IMR-90 (cell line): Measurements from ENCODE around the gene FAM89B. TPM values are rescaled to one million over a fixed set of nuclear protein-coding genes. Genes with fewer than 3 reads are reported as not detected.

Experiments
- ATAC-seq: fragments of 200-7000 bp; cut with Tn5 transposase; 2 replicates; pipeline ENCODE4 v1.9.1; 2020; ENCODE audit warnings: low read depth, mild to moderate bottlenecking, moderate library complexity
- BruUV-seq: library from RNA; stranded (reverse); fragments of 400-500 nt; replicated peaks from 2 replicates; lab custom pipeline; 2021; lab: Mats Ljungman, UMichigan
- CTCF ChIA-PET: fragments of 300-600 bp; formaldehyde crosslinking; extraction: SDS; loops from one replicate; lab custom pipeline; 2021; ENCODE audit warnings: antibody characterized with exemption; lab: Yijun Ruan, JAX
- POLR2A ChIA-PET: fragments of 300-600 bp; sonication (Branson Sonifier 250); formaldehyde crosslinking; loops from one replicate; lab custom pipeline; 2022; ENCODE audit warnings: antibody characterized with exemption; ENCODE audit not compliant: unreplicated experiment; lab: Charles Lee
- DNase-seq: peaks from one replicate; pipeline ENCODE4 v3.0.0; 2013
- H2AFZ ChIP-seq: replicated peaks from 2 replicates; pipeline ENCODE3; 2013; ENCODE audit warnings: low read length, mild to moderate bottlenecking; ENCODE audit not compliant: poor library complexity
- H2AK5ac ChIP-seq: 2 replicates; pipeline ENCODE4 v1.6.1; 2013; ENCODE audit warnings: low read depth, low read length, inconsistent platforms
- H2AK9ac ChIP-seq: replicated peaks from 2 replicates; pipeline ENCODE3; 2013; ENCODE audit warnings: mild to moderate bottlenecking, low read depth, low read length, moderate library complexity; ENCODE audit not compliant: poor library complexity
- H2BK120ac ChIP-seq: 2 replicates; pipeline ENCODE4 v1.6.1; 2013; ENCODE audit warnings: low read depth, low read length, inconsistent platforms
- H2BK15ac ChIP-seq: 3 replicates; pipeline ENCODE4 v1.6.1; 2013; ENCODE audit warnings: low read depth, low read length, inconsistent platforms
- H2BK20ac ChIP-seq: 2 replicates; pipeline ENCODE4 v1.6.1; 2013; ENCODE audit warnings: low read depth, mild to moderate bottlenecking, inconsistent platforms, low read length, moderate library complexity
- H2BK5ac ChIP-seq: 2 replicates; pipeline ENCODE4 v1.6.1; 2013; ENCODE audit warnings: mild to moderate bottlenecking, low read depth, low read length, inconsistent platforms; ENCODE audit not compliant: poor library complexity, severe bottlenecking
- H3K14ac ChIP-seq: replicated peaks from 2 replicates; pipeline ENCODE4 v1.6.1; 2013; ENCODE audit warnings: low read depth, low read length, inconsistent platforms
- H3K18ac ChIP-seq: 2 replicates; pipeline ENCODE4 v1.6.1; 2013; ENCODE audit warnings: low read depth, low read length, control low read depth
- H3K23ac ChIP-seq: 2 replicates; pipeline ENCODE4 v1.6.1; 2013; ENCODE audit warnings: low read depth, low read length, inconsistent platforms
- H3K27ac ChIP-seq: 2 replicates; pipeline ENCODE4 v1.5.1; 2013; ENCODE audit warnings: mild to moderate bottlenecking, control low read depth, low read length; ENCODE audit not compliant: insufficient read depth
- H3K27me3 ChIP-seq: 2 replicates; pipeline ENCODE4 v1.6.1; 2013; ENCODE audit warnings: low read length; ENCODE audit not compliant: control insufficient read depth, insufficient read depth
- H3K36me3 ChIP-seq: 2 replicates; pipeline ENCODE4 v1.6.1; 2013; ENCODE audit warnings: low read length, mixed read lengths; ENCODE audit not compliant: control insufficient read depth, insufficient read depth
- H3K4ac ChIP-seq: 2 replicates; pipeline ENCODE4 v1.6.1; 2013; ENCODE audit warnings: low read depth, low read length, inconsistent platforms
- H3K4me1 ChIP-seq: 2 replicates; pipeline ENCODE4 v1.6.1; 2013; ENCODE audit warnings: low read length, mixed read lengths; ENCODE audit not compliant: control insufficient read depth, insufficient read depth
- H3K4me2 ChIP-seq: 2 replicates; pipeline ENCODE4 v1.6.1; 2013; ENCODE audit warnings: low read depth, mild to moderate bottlenecking, control low read depth, low read length, moderate library complexity
- H3K4me3 ChIP-seq: 2 replicates; pipeline ENCODE4 v1.5.1; 2013; ENCODE audit warnings: low read depth, mild to moderate bottlenecking, control low read depth, low read length, moderate library complexity; ENCODE audit not compliant: insufficient read depth
- H3K56ac ChIP-seq: 2 replicates; pipeline ENCODE4 v1.6.1; 2013; ENCODE audit warnings: low read length, inconsistent platforms; ENCODE audit not compliant: insufficient read depth; ENCODE audit errors: extremely low read depth
- H3K79me1 ChIP-seq, 2 experiments: 2 replicates each; pipeline ENCODE4 v1.6.1; 2013; ENCODE audit warnings: low read length in 2 of 2, inconsistent platforms in 1 of 2, low read depth in 1 of 2
- H3K9ac ChIP-seq: 2 replicates; pipeline ENCODE4 v1.6.1; 2013; ENCODE audit warnings: low read depth, low read length, control low read depth
- H3K9me1 ChIP-seq: 2 replicates; pipeline ENCODE4 v1.6.1; 2013; ENCODE audit warnings: low read length, inconsistent platforms; ENCODE audit not compliant: insufficient read depth
- H3K9me3 ChIP-seq: 2 replicates; pipeline ENCODE4 v1.6.1; 2013; ENCODE audit warnings: low read length; ENCODE audit not compliant: control insufficient read depth, insufficient read depth
- H4K20me1 ChIP-seq: 2 replicates; pipeline ENCODE4 v1.6.1; 2013; ENCODE audit warnings: low read length, inconsistent platforms; ENCODE audit not compliant: insufficient read depth
- H4K5ac ChIP-seq: 2 replicates; pipeline ENCODE4 v1.6.1; 2013; ENCODE audit warnings: mild to moderate bottlenecking, low read depth, low read length, control low read depth
- H4K8ac ChIP-seq, 2 experiments: 2 replicates each; pipeline ENCODE4 v1.6.1; 2013; ENCODE audit warnings: low read depth in 2 of 2, low read length in 2 of 2, control low read depth in 1 of 2, inconsistent platforms in 1 of 2
- H4K91ac ChIP-seq: 2 replicates; pipeline ENCODE4 v1.6.1; 2013; ENCODE audit warnings: low read depth, low read length, inconsistent platforms; ENCODE audit not compliant: insufficient read depth
- BHLHE40 ChIP-seq: fragments of 150-350 bp; IDR thresholded peaks from 2 replicates; pipeline ENCODE4 v1.6.1; 2016; ENCODE audit warnings: mild to moderate bottlenecking, low read depth, low read length
- CEBPB ChIP-seq: IDR thresholded peaks from 2 replicates; pipeline ENCODE4 v1.6.1; 2012; ENCODE audit warnings: low read depth, low read length, improper control_type of control experiment
- CHD1 ChIP-seq: IDR thresholded peaks from 2 replicates; pipeline ENCODE4 v1.6.1; 2012; ENCODE audit warnings: low read depth, low read length, improper control_type of control experiment
- CTCF ChIP-seq: conservative IDR thresholded peaks from 2 replicates; pipeline ENCODE4 v1.5.1; 2012; ENCODE audit warnings: mild to moderate bottlenecking, low read depth, low read length, improper control_type of control experiment
- ELK1 ChIP-seq: fragments of 150-350 bp; IDR thresholded peaks from 2 replicates; pipeline ENCODE4 v1.6.1; 2016; ENCODE audit warnings: low read depth, mild to moderate bottlenecking, low read length, moderate library complexity, borderline replicate concordance
- FOS ChIP-seq: fragments of 150-350 bp; IDR thresholded peaks from 2 replicates; pipeline ENCODE4 v1.6.1; 2016; ENCODE audit warnings: low read depth, low read length
- MAFK ChIP-seq: IDR thresholded peaks from 2 replicates; pipeline ENCODE4 v1.6.1; 2012; ENCODE audit warnings: low read depth, low read length, improper control_type of control experiment
- MAZ ChIP-seq: IDR thresholded peaks from 2 replicates; pipeline ENCODE4 v1.6.1; 2012; ENCODE audit warnings: low read depth, mild to moderate bottlenecking, low read length, improper control_type of control experiment, moderate library complexity, borderline replicate concordance
- MXI1 ChIP-seq: IDR thresholded peaks from 2 replicates; pipeline ENCODE4 v1.6.1; 2012; ENCODE audit warnings: low read depth, mild to moderate bottlenecking, low read length, moderate library complexity, borderline replicate concordance
- NFE2L2 ChIP-seq: fragments of 150-350 bp; IDR thresholded peaks from 2 replicates; pipeline ENCODE4 v1.6.1; 2016; ENCODE audit warnings: low read depth, mild to moderate bottlenecking, low read length
- POLR2A ChIP-seq: IDR thresholded peaks from 2 replicates; pipeline ENCODE4 v1.6.1; 2012; ENCODE audit warnings: mild to moderate bottlenecking, low read depth, low read length
- RAD21 ChIP-seq: IDR thresholded peaks from 2 replicates; pipeline ENCODE4 v1.6.1; 2012; ENCODE audit warnings: low read length, improper control_type of control experiment
- RCOR1 ChIP-seq: IDR thresholded peaks from 2 replicates; pipeline ENCODE4 v1.6.1; 2012; ENCODE audit warnings: mild to moderate bottlenecking, low read length, improper control_type of control experiment; ENCODE audit not compliant: insufficient replicate concordance
- RFX5 ChIP-seq: IDR thresholded peaks from 2 replicates; pipeline ENCODE4 v1.8.0; 2012; ENCODE audit warnings: low read depth, mild to moderate bottlenecking, low read length, moderate library complexity
- SMC3 ChIP-seq: fragments of 150-350 bp; IDR thresholded peaks from 2 replicates; pipeline ENCODE4 v1.6.1; 2016; ENCODE audit warnings: low read depth, mild to moderate bottlenecking, antibody characterized with exemption, low read length, moderate library complexity
- USF2 ChIP-seq: fragments of 150-350 bp; IDR thresholded peaks from 2 replicates; pipeline ENCODE4 v1.6.1; 2017; ENCODE audit warnings: mild to moderate bottlenecking, antibody characterized with exemption, low read length, low read depth
- WGBS, 2 experiments: methylation state at CpG; one replicate each; pipeline versions ENCODE4 v1.1.5 to v1.1.7; 2013; ENCODE audit warnings: missing lambda C conversion rate in 2 of 2; ENCODE audit not compliant: insufficient read length in 1 of 2; ENCODE audit errors: extremely low coverage in 2 of 2; 5-methylcytosine and 5-hydroxymethylcytosine counted together
- dilution Hi-C: fragments of 300-500 bp; cut with HindIII; formaldehyde crosslinking; loops from one replicate; pipeline ENCODE4 v1.14.3; 2018; ENCODE audit warnings: low sequenced_read_pairs; ENCODE audit not compliant: unreplicated experiment
- in situ Hi-C: fragments of 300-500 bp; cut with MboI; formaldehyde crosslinking; loops from 3 replicates; pipeline ENCODE4 v1.14.3; 2019; ENCODE audit warnings: low sequenced_read_pairs, inconsistent platforms, mixed read lengths
- intact Hi-C: fragments of 100-400 bp; cut with micrococcal nuclease; formaldehyde crosslinking; loops from 2 replicates; pipeline ENCODE4 v1.10.0; 2022
- polyA plus RNA-seq, 3 experiments: library from polyadenylated mRNA; depleted of rRNA; stranded (reverse); fragments of >200 nt; gene quantifications; 2 replicates each; pipeline ENCODE4 v1.2.3, GENCODE V29; 2012; ENCODE audit warnings: low replicate concordance in 1 of 3
- total RNA-seq: library from RNA; depleted of rRNA; stranded (reverse); fragments of >200 nt; gene quantifications from 2 replicates; pipeline ENCODE4 v1.2.3, GENCODE V29; 2012

FAM89B gene
- total and polyA plus RNA-seq, 2 of the 4 experiments (the other 2 are of a cell fraction): 12.0 to 65.5 TPM

GRCh38 chr11:65586676-65587075 lies 14.3 kb downstream of the FAM89B start:
- H2BK15ac ChIP-seq: no peak overlapping the region
- H3K9ac ChIP-seq: no peak overlapping the region; the same call in 1 of the 2 replicates
- ChIA-PET CTCF (no interaction called here), POLR2A (no interaction called here)
- no peak overlapping the region for H4K91ac ChIP-seq
- TF ChIP-seq CHD1: no peak
- no peak for TF ChIP-seq RCOR1
- no peak for TF ChIP-seq CEBPB
- no peak for TF ChIP-seq RFX5
- no peak for TF ChIP-seq POLR2A
- TF ChIP-seq MAZ: no peak
- TF ChIP-seq NFE2L2: no peak
- TF ChIP-seq BHLHE40: no peak
- no peak for TF ChIP-seq FOS
- TF ChIP-seq ELK1: no peak
- TF ChIP-seq MAFK: no peak
- no peak for TF ChIP-seq USF2
- TF ChIP-seq CTCF: no peak
- no peak for TF ChIP-seq RAD21
- TF ChIP-seq SMC3: no peak
- no peak for TF ChIP-seq MXI1
- H4K8ac ChIP-seq: no peak overlapping the region
- no peak overlapping the region for H3K4ac ChIP-seq
- H2AK9ac ChIP-seq: no peak overlapping the region
- WGBS, 2 experiments: no CpG with 5 or more reads among the region's 2 CpGs
- no peak overlapping the region for H2BK120ac ChIP-seq
- H3K4me1 ChIP-seq: peaks cover 4% of the 10 kb centered on the region
- no peak overlapping the region for H4K5ac ChIP-seq
- in situ Hi-C loops (no loop called here), dilution Hi-C loops (no loop called here), intact Hi-C loops (no loop called here)
- ATAC-seq (peak; percentile 52), DNase-seq (no peak)
- no peaks in the 10 kb centered on the region for H3K9me3 ChIP-seq
- H3K79me1 ChIP-seq: peaks cover 0 to 24% of the 10 kb centered on the region in 2 experiments; a peak in 1 of 4 replicates
- H3K18ac ChIP-seq: no peak overlapping the region
- no peak overlapping the region for H3K14ac ChIP-seq
- H4K20me1 ChIP-seq: 0 out of 2 replicates have a peak, but pooled peaks cover 4% of the 10 kb centered on the region
- no peak overlapping the region for H2AFZ ChIP-seq
- 0 out of 2 replicates have a peak overlapping the region, but pooled peaks have one; percentile 38 for H2AK5ac ChIP-seq
- no peak overlapping the region for H3K56ac ChIP-seq
- peaks cover 36% of the 10 kb centered on the region for H3K36me3 ChIP-seq
- no TSS peak for BruUV-seq
- no peak overlapping the region for H3K27ac ChIP-seq
- no peak overlapping the region for H2BK20ac ChIP-seq
- H3K27me3 ChIP-seq: no peaks in the 10 kb centered on the region
- H3K4me2 ChIP-seq: no peak overlapping the region
- no peak overlapping the region for H3K23ac ChIP-seq
- H2BK5ac ChIP-seq: no peak overlapping the region
- no peaks in the 10 kb centered on the region for H3K9me1 ChIP-seq
- H3K4me3 ChIP-seq: no peak overlapping the region
